Measurements from ENCODE around the gene SPATA24.

GRCh38 chr5:139394654-139395566 is 9.0 kb downstream of the SPATA24 start, which contains the start of gene PROB1:
- TF ChIP-seq ZNF70 (CRISPR knock-in tag; IDR thresholded peaks at IDR 0.05) (no peak), ZNF8 (CRISPR knock-in tag; IDR thresholded peaks at IDR 0.05) (no peak), ZFP3 (CRISPR knock-in tag; IDR thresholded peaks at IDR 0.05) (no peak), ARNTL (CRISPR knock-in tag; IDR thresholded peaks at IDR 0.05; ENCODE audit: borderline replicate concordance, low read depth) (no peak), RARB (CRISPR knock-in tag; IDR thresholded peaks at IDR 0.05) (no peak), ZC3H10 (CRISPR knock-in tag; IDR thresholded peaks at IDR 0.05) (no peak), ZFP30 (CRISPR knock-in tag; IDR thresholded peaks at IDR 0.05) (no peak), PATZ1 (CRISPR knock-in tag; IDR thresholded peaks at IDR 0.05; ENCODE audit: borderline replicate concordance) (no peak)
- TF ChIP-seq, protein P1, sequence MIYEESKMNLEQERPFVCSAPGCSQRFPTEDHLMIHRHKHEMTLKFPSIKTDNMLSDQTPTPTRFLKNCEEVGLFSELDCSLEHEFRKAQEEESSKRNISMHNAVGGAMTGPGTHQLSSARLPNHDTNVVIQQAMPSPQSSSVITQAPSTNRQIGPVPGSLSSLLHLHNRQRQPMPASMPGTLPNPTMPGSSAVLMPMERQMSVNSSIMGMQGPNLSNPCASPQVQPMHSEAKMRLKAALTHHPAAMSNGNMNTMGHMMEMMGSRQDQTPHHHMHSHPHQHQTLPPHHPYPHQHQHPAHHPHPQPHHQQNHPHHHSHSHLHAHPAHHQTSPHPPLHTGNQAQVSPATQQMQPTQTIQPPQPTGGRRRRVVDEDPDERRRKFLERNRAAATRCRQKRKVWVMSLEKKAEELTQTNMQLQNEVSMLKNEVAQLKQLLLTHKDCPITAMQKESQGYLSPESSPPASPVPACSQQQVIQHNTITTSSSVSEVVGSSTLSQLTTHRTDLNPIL (CRISPR knock-in tag; IDR thresholded peaks at IDR 0.05; ENCODE audit: low read depth): no peak

All from SK-N-SH treated with all-trans-retinoic acid at 6 μM for 48 hours (cell line).